DND-41 (cell line): ENCODE measurements around the gene MEN1.

Experiments
- EZH2 ChIP-seq: IDR thresholded peaks from 3 replicates; pipeline ENCODE4 v1.6.1; 2012; ENCODE audit warnings: borderline replicate concordance, low read depth, mild to moderate bottlenecking, moderate library complexity, low read length, inconsistent platforms; ENCODE audit not compliant: severe bottlenecking
- TF ChIP-seq, protein P1 (sequence below): IDR thresholded peaks from 2 replicates; pipeline ENCODE4 v1.5.1; 2012; ENCODE audit warnings: borderline replicate concordance, low read length, moderate library complexity, mild to moderate bottlenecking; ENCODE audit not compliant: poor library complexity, severe bottlenecking; ENCODE audit errors: extremely low read depth

DNA sequence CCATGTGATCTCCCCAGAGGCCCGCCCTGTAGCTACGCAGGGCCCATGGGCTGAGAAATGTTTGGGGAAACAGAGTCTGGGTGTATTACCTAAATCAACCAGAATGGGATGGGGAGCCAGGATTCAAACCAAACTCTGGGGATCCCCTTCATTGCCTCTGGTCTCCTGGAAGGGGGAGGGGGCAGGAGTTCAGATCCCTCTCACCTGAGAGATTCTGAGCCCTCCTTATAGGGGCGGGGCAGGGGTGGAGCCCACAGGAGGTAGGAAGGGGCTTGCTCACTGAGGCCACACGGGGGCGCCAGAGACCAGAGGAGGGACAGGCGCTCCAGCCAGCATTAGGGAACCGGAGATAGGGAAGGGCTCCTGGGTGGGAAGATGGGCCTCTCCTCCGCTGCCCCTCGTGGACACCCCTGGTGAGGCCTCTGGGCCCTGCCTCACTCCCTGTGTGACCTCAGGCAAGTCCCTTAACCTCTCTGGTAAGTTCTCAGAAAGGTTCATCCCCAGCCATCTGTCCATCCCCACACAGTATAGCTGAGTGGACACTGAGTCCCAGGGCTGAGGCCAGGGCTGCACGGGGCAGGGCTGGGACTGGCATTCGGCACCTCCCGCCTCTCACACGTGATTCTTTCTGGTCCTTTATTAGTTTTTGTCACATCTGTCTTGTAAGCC lies 36.8 kb upstream of the MEN1 start:
- TF ChIP-seq, protein P1, sequence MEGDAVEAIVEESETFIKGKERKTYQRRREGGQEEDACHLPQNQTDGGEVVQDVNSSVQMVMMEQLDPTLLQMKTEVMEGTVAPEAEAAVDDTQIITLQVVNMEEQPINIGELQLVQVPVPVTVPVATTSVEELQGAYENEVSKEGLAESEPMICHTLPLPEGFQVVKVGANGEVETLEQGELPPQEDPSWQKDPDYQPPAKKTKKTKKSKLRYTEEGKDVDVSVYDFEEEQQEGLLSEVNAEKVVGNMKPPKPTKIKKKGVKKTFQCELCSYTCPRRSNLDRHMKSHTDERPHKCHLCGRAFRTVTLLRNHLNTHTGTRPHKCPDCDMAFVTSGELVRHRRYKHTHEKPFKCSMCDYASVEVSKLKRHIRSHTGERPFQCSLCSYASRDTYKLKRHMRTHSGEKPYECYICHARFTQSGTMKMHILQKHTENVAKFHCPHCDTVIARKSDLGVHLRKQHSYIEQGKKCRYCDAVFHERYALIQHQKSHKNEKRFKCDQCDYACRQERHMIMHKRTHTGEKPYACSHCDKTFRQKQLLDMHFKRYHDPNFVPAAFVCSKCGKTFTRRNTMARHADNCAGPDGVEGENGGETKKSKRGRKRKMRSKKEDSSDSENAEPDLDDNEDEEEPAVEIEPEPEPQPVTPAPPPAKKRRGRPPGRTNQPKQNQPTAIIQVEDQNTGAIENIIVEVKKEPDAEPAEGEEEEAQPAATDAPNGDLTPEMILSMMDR: peak; percentile 99
- TF ChIP-seq EZH2: no peak
